HepG2 (cell line): ENCODE results near the gene ZFR2.

ENCODE experiments used
- SIN3A ChIP-seq: IDR thresholded peaks from 2 replicates; pipeline ENCODE4 v1.6.1; 2011; ENCODE audit warnings: low read depth, mild to moderate bottlenecking, control low read depth, low read length, borderline replicate concordance
- ZMAT3 ChIP-seq: sonication (generic); formaldehyde crosslinking; conservative IDR thresholded peaks from 2 replicates; pipeline ENCODE4 v1.7.0; 2021; ENCODE audit warnings: missing genetic modification reagents
- ZNF710 ChIP-seq: sonication (generic); formaldehyde crosslinking; IDR thresholded peaks from 2 replicates; pipeline ENCODE4 v1.5.0; 2020; ENCODE audit warnings: mild to moderate bottlenecking, missing genetic modification reagents, borderline replicate concordance

DNA sequence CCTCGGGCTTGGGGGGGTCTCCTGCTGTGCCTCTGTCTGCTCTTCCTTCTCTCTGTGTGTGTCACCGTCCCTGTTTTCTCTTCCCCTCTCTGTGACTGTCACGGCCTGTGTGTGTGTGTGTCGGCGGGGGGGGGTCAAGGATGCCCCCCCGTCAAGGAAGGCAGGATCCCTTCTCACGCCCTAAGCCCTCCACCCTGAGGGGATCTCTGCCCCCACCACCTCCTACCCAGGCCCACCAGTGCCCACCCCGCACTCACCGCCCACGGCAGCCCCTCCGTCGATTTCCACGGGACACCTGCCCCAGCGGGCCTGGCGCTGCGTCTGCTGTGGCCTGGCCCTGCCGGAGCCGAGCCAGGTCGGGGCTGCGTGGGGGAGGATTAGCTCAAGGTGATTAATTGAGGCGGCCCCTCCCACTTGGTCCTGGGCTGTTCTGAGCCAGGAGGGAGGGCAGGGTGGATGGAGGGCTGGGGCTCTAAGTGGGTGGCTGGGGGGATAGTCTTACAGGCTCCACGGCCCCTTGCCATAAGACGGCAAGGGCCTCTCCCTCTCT lies 96.9 kb downstream of the ZFR2 start, which contains the start of gene RAX2:
- TF ChIP-seq ZNF710 (CRISPR knock-in tag) (no peak), SIN3A (no peak), ZMAT3 (CRISPR knock-in tag) (no peak)
